HG03108 (cell line): ENCODE data around the gene ZNF567.

Source experiments
- ATAC-seq: cut with Tn5 transposase; IDR thresholded peaks from one replicate; pipeline ENCODE4 v1.9.1; 2021; ENCODE audit warnings: moderate library complexity; ENCODE audit not compliant: unreplicated experiment

ZNF567 gene

GRCh38 chr19:36750066-36750691 is 62.8 kb downstream of the ZNF567 start:
- no peak for ATAC-seq
